Measurements from ENCODE around the gene SLC9A9.

GRCh38 chr3:143658861-143659260 lies 189.4 kb downstream of the SLC9A9 start:
- no peak for TF ChIP-seq POLR2A (IDR thresholded peaks at IDR 0.05)
- TF ChIP-seq CTCF (IDR thresholded peaks at IDR 0.05 in 4 of 5, conservative IDR thresholded peaks at IDR 0.05 in 1 of 5): no peak
